Sigmoid colon (tissue), 7 donors: ENCODE results near the gene HPDL. TPM values are rescaled to one million over a fixed set of nuclear protein-coding genes. Genes with fewer than 3 reads are reported as not detected.
"Not testable (repeated sequence)": the region's sequence is repeated elsewhere in the genome, so short reads cannot be mapped to it uniquely, and the experiment has no call there.

Source experiments
- DNase-seq: peaks from one replicate; pipeline ENCODE4 v3.0.0-alpha.2; 2019
- H3K27ac ChIP-seq, 4 donors: fragments of 200-600 bp; sonication (generic); one replicate each; pipeline ENCODE4 v1.5.1; 2016 to 2019; ENCODE audit warnings: mild to moderate bottlenecking in 1 of 4
- H3K27me3 ChIP-seq, 3 donors: fragments of 200-600 bp; sonication (generic); one replicate each; pipeline ENCODE4 v1.5.1; 2019; ENCODE audit warnings: mild to moderate bottlenecking in 1 of 3
- H3K36me3 ChIP-seq, 4 donors: fragments of 200-600 bp; sonication (generic); one replicate each; pipeline ENCODE4 v1.5.1; 2016 to 2019
- H3K4me1 ChIP-seq, 4 donors: fragments of 200-600 bp; sonication (generic); one replicate each; pipeline ENCODE4 v1.5.1; 2017 to 2019
- H3K4me3 ChIP-seq, 4 donors: fragments of 200-600 bp; sonication (generic); one replicate each; pipeline ENCODE4 v1.5.1; 2017 to 2019; ENCODE audit warnings: mild to moderate bottlenecking in 2 of 4, moderate library complexity in 1 of 4
- H3K9me3 ChIP-seq, 4 donors: fragments of 200-600 bp in 3 of 4; sonication (generic) in 3 of 4; one replicate each; pipeline versions ENCODE4 v1.5.1 to v1.6.1; 2013 to 2019
- EP300 ChIP-seq, 4 donors: sonication (generic); formaldehyde crosslinking; IDR thresholded peaks; one replicate each; pipeline ENCODE4 v1.6.1; 2017; ENCODE audit warnings: antibody characterized with exemption in 4 of 4
- POLR2A ChIP-seq, 2 donors: fragments of 450-650 bp; IDR thresholded peaks; one replicate each; pipeline ENCODE4 v1.6.1; 2016; ENCODE audit warnings: antibody characterized with exemption in 2 of 2, mild to moderate bottlenecking in 2 of 2, moderate library complexity in 2 of 2
- POLR2AphosphoS5 ChIP-seq, 4 donors: sonication (generic); formaldehyde crosslinking; IDR thresholded peaks; one replicate each; pipeline ENCODE4 v1.6.1; 2017; ENCODE audit warnings: antibody characterized with exemption in 4 of 4
- WGBS, 2 donors: extraction: QIAGEN DNeasy Blood & Tissue Kit; methylation state at CpG; one replicate each; pipeline ENCODE4 v1.1.7; 2013; 5-methylcytosine and 5-hydroxymethylcytosine counted together
- intact Hi-C: fragments of 100-400 bp; cut with DNase I; formaldehyde crosslinking; loops from one replicate; pipeline ENCODE4 v1.15.1; 2023
- polyA plus RNA-seq, 3 donors: library from polyadenylated mRNA; stranded (reverse); fragments of 200-250 nt; gene quantifications; one replicate each; pipeline ENCODE4 v1.2.3, GENCODE V29; 2013
- total RNA-seq, 4 donors: library from RNA; depleted of rRNA; stranded (reverse); fragments of >200 nt; gene quantifications; one replicate each; pipeline ENCODE4 v1.1.0, GENCODE V29; 2016
- TF ChIP-seq, protein P1 (sequence below), 4 experiments: fragments of 450-650 bp in 3 of 4; fragments of 200-600 bp in 1 of 4; IDR thresholded peaks; one replicate each; pipeline ENCODE4 v1.5.1; 2016 to 2019; ENCODE audit warnings: antibody characterized with exemption in 4 of 4, mild to moderate bottlenecking in 3 of 4, moderate library complexity in 2 of 4
- donor health status: healthy with polysubstance abuse.
- donor health status: Bipolar disorder and iron deficiency.
- donor health status: healthy.

The HPDL gene
- total RNA-seq (under 1 TPM in 1 of 4 donors, not detected in 3; 0.95 TPM), polyA plus RNA-seq (10 to 100 TPM in 2 of 3 donors, 1 to 10 TPM in 1; 4.9 to 15.7 (median 11.4) TPM)

DNA sequence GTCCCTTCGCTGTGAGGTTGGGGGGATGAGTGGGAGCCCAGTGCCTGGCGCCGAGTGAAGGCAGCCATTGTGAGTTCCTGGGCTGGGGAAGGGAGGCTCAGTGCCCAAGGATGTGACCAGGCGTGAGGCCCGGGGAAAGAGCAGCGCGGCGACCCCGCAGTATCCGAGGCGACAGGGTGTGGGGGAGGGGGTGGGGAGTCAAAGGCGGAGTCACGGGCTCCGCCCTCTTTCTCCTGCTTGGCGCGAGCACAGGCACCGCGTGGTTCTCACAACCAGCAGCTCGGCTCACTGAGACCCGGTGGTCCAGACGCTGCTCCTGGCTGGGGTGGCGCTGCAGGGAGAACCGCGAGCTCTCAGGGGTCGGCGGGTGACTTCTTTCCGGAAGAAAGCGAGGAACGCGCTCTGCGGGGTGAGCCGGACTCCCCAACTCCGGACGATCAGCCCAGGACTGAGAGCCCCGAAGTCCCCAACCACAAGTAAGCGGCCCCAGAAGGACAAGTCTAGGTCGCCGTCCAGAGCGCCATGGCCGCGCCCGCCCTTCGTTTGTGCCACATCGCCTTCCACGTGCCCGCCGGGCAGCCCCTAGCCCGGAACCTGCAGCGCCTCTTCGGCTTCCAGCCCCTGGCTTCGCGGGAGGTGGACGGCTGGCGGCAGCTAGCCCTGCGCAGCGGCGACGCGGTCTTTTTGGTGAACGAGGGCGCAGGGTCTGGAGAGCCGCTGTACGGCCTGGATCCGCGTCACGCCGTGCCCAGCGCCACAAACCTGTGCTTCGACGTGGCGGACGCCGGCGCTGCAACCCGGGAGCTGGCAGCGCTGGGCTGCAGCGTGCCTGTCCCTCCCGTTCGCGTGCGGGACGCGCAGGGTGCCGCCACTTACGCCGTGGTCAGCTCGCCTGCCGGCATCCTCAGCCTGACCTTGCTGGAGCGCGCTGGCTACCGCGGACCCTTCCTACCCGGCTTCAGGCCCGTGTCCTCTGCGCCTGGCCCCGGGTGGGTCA, at the start of gene HPDL:
TSS of gene HPDL (plus strand) at position 269 of the 997 bp plus-strand sequence. CDS start at position 523, 254 bp downstream.
- Histone ChIP-seq H3K4me3 (peak within 1 kb of the TSS; percentile 38 to 57 (median 52)), H3K27ac (peak within 1 kb of the TSS in 2 of 4 donors; percentile 9 to 44), H3K36me3 (peaks cover 0 to 32% (median 12%) of the 10 kb centered on the region in 4 donors), H3K4me1 (peaks cover 0 to 17% (median 15%) of the 10 kb centered on the region in 4 donors), H3K9me3 (no peaks in the 10 kb centered on the region), H3K27me3 (peaks cover 0 to 7% (median 0%) of the 10 kb centered on the region in 3 donors)
- TF ChIP-seq POLR2AphosphoS5 (IDR thresholded peaks at IDR 0.05) (peak in 1 of 4 donors; percentile 5), POLR2A (IDR thresholded peaks at IDR 0.05) (no peak), EP300 (IDR thresholded peaks at IDR 0.05) (no peak)
- intact Hi-C loops, result no loop called here
- DNase-seq, result peak; percentile 84
- WGBS, 2 donors, result 7 to 8% methylated on average over 96 of the region's 96 CpGs

DNA sequence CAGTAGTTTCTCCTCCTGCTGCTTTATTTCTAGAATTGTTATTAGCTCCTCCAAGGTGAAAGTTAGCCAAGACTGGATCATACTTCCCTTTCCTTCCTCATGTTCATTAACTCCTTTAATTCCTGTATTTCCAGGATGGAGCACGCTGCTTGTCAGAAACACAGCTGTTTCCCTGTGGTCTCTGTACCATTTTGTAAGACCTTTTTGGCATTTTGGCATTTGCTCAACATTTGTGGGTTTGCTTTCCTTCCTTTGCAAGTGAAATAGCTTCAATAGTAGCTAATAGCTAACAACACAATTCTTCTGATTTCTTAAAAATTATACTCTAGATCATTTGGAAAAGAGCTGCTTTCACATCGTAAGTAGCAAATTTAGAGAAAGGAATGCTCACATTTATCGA, 44.3 kb upstream of the HPDL start:
- no peak overlapping the region for H3K27ac ChIP-seq
- WGBS, 2 donors, result 52 to 87% methylated on average over 3 of the region's 3 CpGs
- no peaks in the 10 kb centered on the region for H3K4me1 ChIP-seq
- DNase-seq, result no peak
- intact Hi-C loops, result no loop called here
- H3K9me3 ChIP-seq, result no peaks in the 10 kb centered on the region
- no peaks in the 10 kb centered on the region for H3K36me3 ChIP-seq
- H3K4me3 ChIP-seq, result no peak overlapping the region
- no peak for TF ChIP-seq POLR2AphosphoS5 (IDR thresholded peaks at IDR 0.05)
- TF ChIP-seq POLR2A (IDR thresholded peaks at IDR 0.05), result no peak
- TF ChIP-seq, protein P1, sequence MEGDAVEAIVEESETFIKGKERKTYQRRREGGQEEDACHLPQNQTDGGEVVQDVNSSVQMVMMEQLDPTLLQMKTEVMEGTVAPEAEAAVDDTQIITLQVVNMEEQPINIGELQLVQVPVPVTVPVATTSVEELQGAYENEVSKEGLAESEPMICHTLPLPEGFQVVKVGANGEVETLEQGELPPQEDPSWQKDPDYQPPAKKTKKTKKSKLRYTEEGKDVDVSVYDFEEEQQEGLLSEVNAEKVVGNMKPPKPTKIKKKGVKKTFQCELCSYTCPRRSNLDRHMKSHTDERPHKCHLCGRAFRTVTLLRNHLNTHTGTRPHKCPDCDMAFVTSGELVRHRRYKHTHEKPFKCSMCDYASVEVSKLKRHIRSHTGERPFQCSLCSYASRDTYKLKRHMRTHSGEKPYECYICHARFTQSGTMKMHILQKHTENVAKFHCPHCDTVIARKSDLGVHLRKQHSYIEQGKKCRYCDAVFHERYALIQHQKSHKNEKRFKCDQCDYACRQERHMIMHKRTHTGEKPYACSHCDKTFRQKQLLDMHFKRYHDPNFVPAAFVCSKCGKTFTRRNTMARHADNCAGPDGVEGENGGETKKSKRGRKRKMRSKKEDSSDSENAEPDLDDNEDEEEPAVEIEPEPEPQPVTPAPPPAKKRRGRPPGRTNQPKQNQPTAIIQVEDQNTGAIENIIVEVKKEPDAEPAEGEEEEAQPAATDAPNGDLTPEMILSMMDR (IDR thresholded peaks at IDR 0.05), result no peak
- no peak for TF ChIP-seq EP300 (IDR thresholded peaks at IDR 0.05)
- no peaks in the 10 kb centered on the region for H3K27me3 ChIP-seq

DNA sequence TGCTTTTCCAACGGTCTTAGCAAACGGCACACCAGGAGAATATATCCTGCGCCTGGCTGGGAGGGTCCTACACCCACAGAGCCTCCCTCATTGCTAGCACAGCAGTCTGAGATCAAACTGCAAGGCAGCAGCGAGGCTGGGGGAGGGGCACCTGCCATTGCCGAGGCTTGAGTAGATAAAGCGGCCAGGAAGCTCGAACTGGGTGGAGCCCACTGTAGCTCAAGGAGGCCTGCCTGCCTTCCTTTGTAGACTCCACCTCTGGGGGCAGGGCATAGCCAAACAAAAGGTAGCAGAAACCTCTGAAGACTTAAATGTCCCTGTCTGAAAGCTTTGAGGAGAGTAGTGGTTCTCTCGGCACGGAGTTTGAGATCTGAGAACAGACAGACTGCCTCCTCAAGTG, 41.8 kb upstream of the HPDL start:
- H3K9me3 ChIP-seq, H3K4me3 ChIP-seq, H3K4me1 ChIP-seq, H3K27ac ChIP-seq, DNase-seq, H3K36me3 ChIP-seq, H3K27me3 ChIP-seq, intact Hi-C loops: not testable (repeated sequence)
- 91 to 93% methylated on average over 9 of the region's 9 CpGs for WGBS, 2 donors

DNA sequence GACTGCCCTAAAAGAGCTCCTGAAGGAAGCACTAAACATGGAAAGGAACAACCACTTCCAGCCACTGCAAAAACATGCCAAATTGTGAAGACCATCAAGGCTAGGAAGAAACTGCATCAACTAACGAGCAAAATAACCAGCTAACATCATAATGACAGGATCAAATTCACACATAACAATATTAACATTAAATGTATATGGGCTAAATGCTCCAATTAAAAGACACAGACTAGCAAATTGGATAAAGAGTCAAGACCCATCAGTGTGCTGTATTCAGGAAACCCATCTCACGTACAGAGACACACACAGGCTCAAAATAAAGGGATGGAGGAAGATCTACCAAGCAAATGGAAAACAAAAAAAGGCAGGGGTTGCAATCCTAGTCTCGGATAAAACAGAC, 40.2 kb upstream of the HPDL start:
- intact Hi-C loops, DNase-seq, H3K27me3 ChIP-seq, H3K4me1 ChIP-seq, H3K27ac ChIP-seq, H3K9me3 ChIP-seq, H3K4me3 ChIP-seq, H3K36me3 ChIP-seq: not testable (repeated sequence)
- 77 to 87% methylated on average over 2 of the region's 3 CpGs for whole genome bisulfite sequencing, 2 donors

DNA sequence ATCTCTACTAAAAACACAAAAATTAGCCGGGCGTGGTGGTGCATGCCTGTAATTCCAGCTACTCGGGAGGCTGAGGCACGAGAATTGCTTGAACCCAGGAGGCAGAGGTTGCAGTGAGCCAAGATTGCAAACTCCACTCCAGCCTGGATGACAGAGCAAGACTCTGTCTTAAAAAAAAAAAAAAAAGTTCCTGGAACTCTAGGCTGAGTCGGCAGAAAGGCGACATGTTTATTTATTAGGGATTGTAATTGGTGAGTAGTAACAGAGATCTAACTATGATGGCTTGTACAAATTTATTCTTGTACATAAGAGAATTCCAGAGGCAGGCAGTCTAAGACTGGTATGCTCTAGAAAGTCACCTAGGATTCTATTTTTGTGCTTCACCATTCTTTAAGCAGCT, 35.7 kb upstream of the HPDL start:
- H3K36me3 ChIP-seq, H3K4me1 ChIP-seq, H3K9me3 ChIP-seq, H3K27ac ChIP-seq, DNase-seq, H3K4me3 ChIP-seq, H3K27me3 ChIP-seq: not testable (repeated sequence)
- intact Hi-C loops, result loop anchor here (10.0 kb wide), 1 partner anchor 576 kb away; no protein-coding TSS in a partner anchor
- WGBS, 2 donors, result 84 to 89% methylated on average over 6 of the region's 6 CpGs

DNA sequence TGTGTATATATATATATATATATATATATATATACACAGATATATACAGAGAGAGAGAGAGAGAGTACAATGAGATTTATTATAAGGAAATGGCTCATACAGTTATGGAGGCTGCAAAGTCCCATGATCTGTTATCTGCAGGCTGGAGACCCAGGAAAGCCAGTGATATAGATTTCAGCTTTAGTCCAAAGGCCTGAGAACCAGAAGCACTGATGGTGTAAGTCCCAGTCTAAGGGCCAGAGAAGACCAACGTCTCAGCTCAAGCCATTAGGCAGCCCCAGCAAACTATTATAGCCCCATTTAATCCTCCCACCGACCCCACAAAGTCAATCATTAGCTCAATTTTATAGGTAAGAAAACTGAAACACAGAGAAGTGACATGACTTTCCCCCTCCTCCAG, 35.0 kb upstream of the HPDL start:
- H3K36me3 ChIP-seq, result no peaks in the 10 kb centered on the region
- H3K4me3 ChIP-seq, result no peak overlapping the region
- WGBS, 2 donors, result 19 to 51% methylated on average over 2 of the region's 2 CpGs
- no peaks in the 10 kb centered on the region for H3K4me1 ChIP-seq
- no peaks in the 10 kb centered on the region for H3K27me3 ChIP-seq
- H3K9me3 ChIP-seq, result no peaks in the 10 kb centered on the region
- DNase-seq, result no peak
- intact Hi-C loops, result loop anchor here (10.0 kb wide), 1 partner anchor 577 kb away; no protein-coding TSS in a partner anchor
- no peak overlapping the region for H3K27ac ChIP-seq
- TF ChIP-seq POLR2A (IDR thresholded peaks at IDR 0.05), result no peak
- TF ChIP-seq, protein P1 (IDR thresholded peaks at IDR 0.05), result no peak
- no peak for TF ChIP-seq POLR2AphosphoS5 (IDR thresholded peaks at IDR 0.05)
